HG03342 (cell line): ENCODE results near the gene TNS3.

Experiments used
- ATAC-seq: cut with Tn5 transposase; IDR thresholded peaks from one replicate; pipeline ENCODE4 v1.9.1; 2021; ENCODE audit warnings: mild to moderate bottlenecking, moderate library complexity; ENCODE audit not compliant: unreplicated experiment

The TNS3 gene

DNA sequence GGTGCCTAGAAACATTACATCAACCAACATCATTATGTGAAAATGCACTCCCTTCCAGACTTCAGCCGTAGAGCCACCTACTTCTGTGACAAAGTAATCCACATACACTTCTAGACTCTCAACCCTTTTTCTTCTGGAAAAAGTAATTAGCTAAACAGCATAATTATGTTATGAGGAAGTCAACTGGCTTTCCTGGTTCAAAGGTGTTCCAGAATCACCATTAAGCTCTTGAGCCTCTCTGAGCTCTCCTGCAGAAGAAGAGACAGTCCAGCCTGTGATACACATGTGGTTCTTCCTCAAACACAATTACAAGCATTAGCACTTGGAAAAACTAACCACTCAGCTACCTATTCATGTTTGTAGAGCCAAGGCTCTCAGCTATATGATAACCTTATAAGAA is 52.5 kb downstream of the TNS3 start:
- ATAC-seq = no peak

DNA sequence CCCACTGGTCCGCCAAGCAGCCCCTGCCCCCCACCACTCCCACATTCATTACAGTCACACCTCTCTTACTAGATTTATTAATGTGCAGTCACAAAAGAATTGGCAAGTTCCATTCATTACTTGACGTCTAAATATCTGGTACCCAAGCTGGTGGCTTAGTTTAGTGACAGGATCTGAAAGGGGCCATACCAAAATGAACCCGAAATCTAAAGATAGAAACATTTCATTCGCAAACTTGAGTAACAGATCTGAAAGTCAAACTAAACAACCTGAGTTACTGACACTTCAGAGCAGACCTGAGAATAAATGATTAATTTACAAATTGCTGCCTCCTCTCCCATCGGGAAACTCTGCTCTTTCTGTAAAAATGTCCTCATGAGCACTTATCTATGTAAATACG is 53.4 kb downstream of the TNS3 start:
- no peak for ATAC-seq

- no peak for ATAC-seq
These were observed 55.4 kb downstream of the TNS3 start for GRCh38 chr7:47526466-47526865.

- no peak for ATAC-seq
These were observed 56.8 kb downstream of the TNS3 start for GRCh38 chr7:47525066-47525623.

GRCh38 chr7:47523401-47523800 is 58.5 kb downstream of the TNS3 start:
- ATAC-seq = no peak

DNA sequence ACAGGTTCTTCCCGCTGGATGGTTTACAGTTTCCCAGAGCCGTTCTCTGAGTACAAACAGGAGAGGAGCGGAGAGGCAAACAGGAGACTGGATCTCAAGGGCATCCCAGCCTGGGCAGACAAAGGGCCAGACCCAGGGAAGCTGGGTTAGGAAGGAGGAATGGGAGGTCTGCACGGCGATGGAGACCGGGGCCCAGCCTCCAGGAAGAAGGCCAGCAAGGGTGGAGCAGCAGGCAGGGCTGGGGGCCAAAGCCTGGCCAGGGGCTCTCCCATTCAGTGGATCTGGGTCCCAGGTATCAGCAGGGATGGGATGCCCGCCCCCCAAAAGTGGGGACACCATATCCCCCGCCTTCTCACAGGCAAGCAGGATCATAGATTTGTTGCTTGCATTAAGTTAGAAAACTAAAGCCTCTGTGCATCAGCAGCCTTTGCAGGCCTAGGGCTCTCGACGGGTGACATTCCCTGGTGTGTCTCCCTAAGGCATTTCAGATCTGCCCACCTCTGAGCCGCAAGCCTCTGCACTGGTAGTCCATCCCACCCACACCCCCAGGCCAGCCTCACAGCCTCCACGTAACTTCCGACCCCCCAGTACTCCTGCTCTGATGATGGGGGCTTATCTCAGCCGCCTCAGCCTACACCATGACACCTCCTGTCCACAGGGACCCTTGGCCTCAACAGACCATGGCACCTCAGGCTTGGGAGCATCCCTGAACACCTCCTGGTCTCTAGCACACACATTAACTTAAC is 59.9 kb downstream of the TNS3 start:
- no peak for ATAC-seq

- no peak for ATAC-seq
These were observed 60.7 kb downstream of the TNS3 start for GRCh38 chr7:47521011-47521795.

- no peak for ATAC-seq
These were observed 61.5 kb downstream of the TNS3 start for GRCh38 chr7:47520406-47520805.

GRCh38 chr7:47518827-47519226 is 63.1 kb downstream of the TNS3 start:
- no peak for ATAC-seq

- ATAC-seq = no peak
These were observed 64.0 kb downstream of the TNS3 start for GRCh38 chr7:47517821-47518480.

DNA sequence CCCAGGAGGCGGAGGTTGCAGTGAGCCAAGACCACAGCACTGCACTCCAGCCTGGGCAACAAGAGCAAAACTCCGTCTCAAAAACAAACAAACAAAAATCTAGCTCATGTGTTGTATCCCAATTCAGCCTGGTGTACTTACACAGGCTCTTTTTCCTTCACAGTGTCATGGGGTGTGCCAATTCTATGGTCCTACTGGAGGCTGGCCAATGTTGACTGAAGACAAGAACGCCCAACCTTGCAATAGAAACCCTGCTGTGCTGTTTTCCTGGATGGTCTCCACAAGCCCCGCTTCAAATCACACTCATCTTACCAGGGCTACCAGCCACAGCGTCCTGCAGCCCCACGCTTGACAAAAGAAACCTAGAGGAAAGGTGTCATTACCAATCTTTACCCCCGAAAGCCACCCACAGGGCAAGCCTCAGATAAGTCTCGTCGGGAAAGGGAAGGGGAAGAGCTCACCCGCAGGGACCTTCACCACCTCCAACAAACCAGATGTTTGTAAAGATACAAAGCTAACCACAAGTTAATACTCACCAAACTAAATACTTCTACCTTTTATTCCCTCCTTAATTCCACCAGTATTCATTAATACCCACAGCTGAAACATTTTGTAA is 64.8 kb downstream of the TNS3 start:
- no peak for ATAC-seq

- no peak for ATAC-seq
These were observed 65.5 kb downstream of the TNS3 start for GRCh38 chr7:47516386-47516785.

DNA sequence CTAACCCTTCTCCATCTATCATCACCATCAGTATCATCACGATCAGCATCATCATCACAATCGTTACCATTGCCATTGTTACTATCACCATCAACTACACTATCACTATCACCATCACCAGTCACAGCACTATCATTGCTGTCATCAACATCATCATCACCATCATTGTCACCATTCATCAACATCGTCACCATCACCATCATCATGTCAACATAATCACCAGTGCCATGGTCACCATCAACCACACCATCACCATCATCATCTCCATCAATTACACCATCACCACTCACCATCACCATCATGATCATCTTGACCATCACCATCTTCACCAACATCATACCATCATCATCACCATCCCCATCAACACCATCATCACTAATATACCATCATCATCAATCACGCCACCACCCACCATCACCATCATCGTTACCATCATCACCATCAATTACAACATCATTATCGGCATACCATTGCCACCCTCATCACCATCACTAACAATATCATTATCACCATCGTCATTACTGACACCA is 66.5 kb downstream of the TNS3 start:
- no peak for ATAC-seq

GRCh38 chr7:47514818-47515217 is 67.1 kb downstream of the TNS3 start:
- no peak for ATAC-seq

DNA sequence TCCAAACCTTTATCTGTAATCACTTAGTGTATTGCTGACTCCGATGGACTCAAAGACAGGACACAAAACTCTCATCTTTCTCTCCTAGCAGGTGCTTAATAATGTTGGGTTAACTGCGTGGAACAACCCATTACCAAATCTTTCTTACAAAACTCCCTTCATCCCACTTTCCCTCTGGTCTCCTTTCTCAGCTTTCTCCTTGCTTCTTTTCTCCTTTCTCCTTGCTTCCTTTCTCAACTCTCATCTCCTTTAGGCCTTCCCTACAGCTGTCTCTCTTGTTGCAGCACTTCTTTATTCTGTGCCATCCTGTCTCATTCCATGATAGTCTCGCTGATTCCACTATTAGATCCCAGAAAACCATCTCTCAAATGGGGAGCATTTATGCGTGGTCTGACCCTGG is 67.5 kb downstream of the TNS3 start:
- ATAC-seq = no peak

GRCh38 chr7:47513741-47514241 is 68.1 kb downstream of the TNS3 start:
- no peak for ATAC-seq

- ATAC-seq = no peak
These were observed 69.3 kb downstream of the TNS3 start for GRCh38 chr7:47512481-47513176.

GRCh38 chr7:47511699-47512370 is 70.1 kb downstream of the TNS3 start:
- no peak for ATAC-seq

DNA sequence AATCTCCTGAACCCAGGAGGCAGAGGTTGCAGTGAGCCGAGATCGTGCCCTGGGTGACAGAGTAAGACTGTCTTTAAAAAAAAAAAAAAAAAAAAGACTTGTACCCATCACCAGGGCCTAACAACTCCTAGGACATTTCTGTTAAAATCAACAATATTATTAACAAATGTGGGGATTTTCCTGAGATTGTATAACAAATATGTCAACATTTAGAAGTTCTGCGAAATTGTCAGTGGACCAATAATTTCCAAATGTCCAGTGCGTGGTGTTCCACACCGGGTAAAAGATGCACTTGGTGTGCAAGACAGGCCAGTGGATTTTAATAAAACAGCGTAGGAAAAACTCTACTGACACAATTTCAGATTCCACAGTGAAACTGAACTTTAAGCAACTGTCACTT is 71.1 kb downstream of the TNS3 start:
- no peak for ATAC-seq

DNA sequence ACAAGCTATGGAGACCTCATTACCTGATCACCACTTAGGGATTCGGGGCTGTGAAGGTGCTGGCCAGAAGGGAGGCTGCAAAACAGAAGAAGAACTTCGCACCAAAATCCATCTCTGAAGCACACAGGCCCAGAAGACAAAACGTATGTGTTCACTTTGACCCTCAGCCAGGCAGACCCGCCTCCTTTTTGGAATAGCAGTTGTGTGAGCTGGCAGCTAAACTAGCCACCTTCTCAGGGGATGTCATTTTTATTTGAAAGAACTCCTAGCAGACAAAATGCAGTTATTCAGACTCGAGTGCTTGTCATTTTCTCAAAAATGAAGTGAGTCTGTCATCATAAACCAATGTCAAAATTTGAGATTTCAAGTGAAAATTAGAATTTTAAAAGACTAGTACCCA is 71.7 kb downstream of the TNS3 start:
- no peak for ATAC-seq
